ENCODE results near the gene LIPG. TPM values are rescaled to one million over a fixed set of nuclear protein-coding genes. Genes with fewer than 3 reads are reported as not detected.

Gene LIPG
- total RNA-seq, 1 experiment from 2014 or later = 92.0 TPM

- H3K27ac ChIP-seq (ENCODE audit: low read length) = no peak overlapping the region
- in situ Hi-C loops (cut with HindIII; ENCODE audit: low pct_unique_long_range_greater_than_20kb, low sequenced_read_pairs) = no loop called here
- DNase-seq (ENCODE audit: low read depth, low spot score) (no peak), ATAC-seq (no peak)
- POLR2A ChIA-PET = no interaction called here
- TF ChIP-seq POLR2AphosphoS5 (IDR thresholded peaks at IDR 0.05; ENCODE audit: low read depth, low read length) = no peak
- no peak for TF ChIP-seq SIN3A (IDR thresholded peaks at IDR 0.05; ENCODE audit: borderline replicate concordance, insufficient read depth, low read depth, low read length)
- TF ChIP-seq, protein P1, sequence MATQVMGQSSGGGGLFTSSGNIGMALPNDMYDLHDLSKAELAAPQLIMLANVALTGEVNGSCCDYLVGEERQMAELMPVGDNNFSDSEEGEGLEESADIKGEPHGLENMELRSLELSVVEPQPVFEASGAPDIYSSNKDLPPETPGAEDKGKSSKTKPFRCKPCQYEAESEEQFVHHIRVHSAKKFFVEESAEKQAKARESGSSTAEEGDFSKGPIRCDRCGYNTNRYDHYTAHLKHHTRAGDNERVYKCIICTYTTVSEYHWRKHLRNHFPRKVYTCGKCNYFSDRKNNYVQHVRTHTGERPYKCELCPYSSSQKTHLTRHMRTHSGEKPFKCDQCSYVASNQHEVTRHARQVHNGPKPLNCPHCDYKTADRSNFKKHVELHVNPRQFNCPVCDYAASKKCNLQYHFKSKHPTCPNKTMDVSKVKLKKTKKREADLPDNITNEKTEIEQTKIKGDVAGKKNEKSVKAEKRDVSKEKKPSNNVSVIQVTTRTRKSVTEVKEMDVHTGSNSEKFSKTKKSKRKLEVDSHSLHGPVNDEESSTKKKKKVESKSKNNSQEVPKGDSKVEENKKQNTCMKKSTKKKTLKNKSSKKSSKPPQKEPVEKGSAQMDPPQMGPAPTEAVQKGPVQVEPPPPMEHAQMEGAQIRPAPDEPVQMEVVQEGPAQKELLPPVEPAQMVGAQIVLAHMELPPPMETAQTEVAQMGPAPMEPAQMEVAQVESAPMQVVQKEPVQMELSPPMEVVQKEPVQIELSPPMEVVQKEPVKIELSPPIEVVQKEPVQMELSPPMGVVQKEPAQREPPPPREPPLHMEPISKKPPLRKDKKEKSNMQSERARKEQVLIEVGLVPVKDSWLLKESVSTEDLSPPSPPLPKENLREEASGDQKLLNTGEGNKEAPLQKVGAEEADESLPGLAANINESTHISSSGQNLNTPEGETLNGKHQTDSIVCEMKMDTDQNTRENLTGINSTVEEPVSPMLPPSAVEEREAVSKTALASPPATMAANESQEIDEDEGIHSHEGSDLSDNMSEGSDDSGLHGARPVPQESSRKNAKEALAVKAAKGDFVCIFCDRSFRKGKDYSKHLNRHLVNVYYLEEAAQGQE (IDR thresholded peaks at IDR 0.05; ENCODE audit: insufficient read depth in 1 of 2, low read depth in 2 of 2, low read length in 1 of 2) = no peak
- no peak for TF ChIP-seq TCF7L2 (IDR thresholded peaks at IDR 0.05; ENCODE audit: low read depth, low read length)
- no peak for TF ChIP-seq CTCF (IDR thresholded peaks at IDR 0.05)
- intact Hi-C loops (cut with micrococcal nuclease; ENCODE audit: unreplicated experiment) = no loop called here
- H3K9me3 ChIP-seq (ENCODE audit: control insufficient read depth, insufficient read depth, low read depth, low read length) = no peaks in the 10 kb centered on the region
- H3K4me1 ChIP-seq (ENCODE audit: control insufficient read depth, insufficient read depth, low read length) = no peaks in the 10 kb centered on the region
- BruUV-seq (replicated peaks) = no TSS peak
- no peaks in the 10 kb centered on the region for H3K36me3 ChIP-seq (ENCODE audit: control insufficient read depth, insufficient read depth, low read length)
- no peak overlapping the region for H3K4me3 ChIP-seq (ENCODE audit: low read depth in 2 of 2, low read length in 2 of 2)
- CTCF ChIA-PET = no interaction called here
- no peaks in the 10 kb centered on the region for H3K27me3 ChIP-seq (ENCODE audit: control insufficient read depth, insufficient read depth, low read length)
Measured at GRCh38 chr18:49638209-49638785, 76.4 kb downstream of the LIPG start.

- H3K27me3 ChIP-seq (ENCODE audit: control insufficient read depth, insufficient read depth, low read length) = no peaks in the 10 kb centered on the region
- ChIA-PET POLR2A (no interaction called here), CTCF (no interaction called here)
- H3K27ac ChIP-seq (ENCODE audit: low read length) = no peak overlapping the region
- BruUV-seq (replicated peaks) = no TSS peak
- ATAC-seq (no peak), DNase-seq (ENCODE audit: low read depth, low spot score) (no peak)
- in situ Hi-C loops (cut with HindIII; ENCODE audit: low pct_unique_long_range_greater_than_20kb, low sequenced_read_pairs) (no loop called here), intact Hi-C loops (cut with micrococcal nuclease; ENCODE audit: unreplicated experiment) (no loop called here)
- H3K36me3 ChIP-seq (ENCODE audit: control insufficient read depth, insufficient read depth, low read length) = no peaks in the 10 kb centered on the region
- no peaks in the 10 kb centered on the region for H3K4me1 ChIP-seq (ENCODE audit: control insufficient read depth, insufficient read depth, low read length)
- H3K4me3 ChIP-seq (ENCODE audit: low read depth in 2 of 2, low read length in 2 of 2) = no peak overlapping the region
- no peaks in the 10 kb centered on the region for H3K9me3 ChIP-seq (ENCODE audit: control insufficient read depth, insufficient read depth, low read depth, low read length)
- TF ChIP-seq SIN3A (IDR thresholded peaks at IDR 0.05; ENCODE audit: borderline replicate concordance, insufficient read depth, low read depth, low read length) (no peak), CTCF (IDR thresholded peaks at IDR 0.05) (no peak), POLR2AphosphoS5 (IDR thresholded peaks at IDR 0.05; ENCODE audit: low read depth, low read length) (no peak)
Measured at GRCh38 chr18:49638891-49639557, 77.2 kb downstream of the LIPG start.
